PC-3 (cell line): ENCODE results near the gene TSPO.

Source experiments
- CTCF ChIP-seq: fragments of 300-600 bp; sonication (generic); conservative IDR thresholded peaks from 2 replicates; pipeline ENCODE4 v1.5.1; 2017; ENCODE audit warnings: antibody characterized with exemption, low read depth, mild to moderate bottlenecking, low read length
- EZH2 ChIP-seq: fragments of 300-600 bp; sonication (generic); IDR thresholded peaks from one replicate; pipeline ENCODE4 v1.6.1; 2017; ENCODE audit warnings: antibody characterized with exemption, mild to moderate bottlenecking, low read length; ENCODE audit not compliant: unreplicated experiment
- EZH2phosphoT487 ChIP-seq: fragments of 300-600 bp; sonication (generic); IDR thresholded peaks from 2 replicates; pipeline ENCODE4 v1.6.1; 2018; ENCODE audit warnings: mild to moderate bottlenecking, antibody characterized with exemption, low read length, borderline replicate concordance

GRCh38 chr22:43182118-43182517, 30.8 kb downstream of the TSPO start:
- TF ChIP-seq CTCF, result no peak
- TF ChIP-seq EZH2, result no peak
- TF ChIP-seq EZH2phosphoT487, result no peak
